Left hindlimb (tissue), 1 donor: Measurements from ENCODE around the gene PRKAR2B.

Experiments
- DNase-seq: peaks from one replicate; pipeline ENCODE4 v3.0.0-alpha.2; 2018

Gene PRKAR2B

GRCh38 chr7:107164092-107164491 is 119.6 kb downstream of the PRKAR2B start:
- no peak for DNase-seq

- DNase-seq: no peak
These were observed 120.8 kb downstream of the PRKAR2B start for GRCh38 chr7:107165341-107165740.

DNA sequence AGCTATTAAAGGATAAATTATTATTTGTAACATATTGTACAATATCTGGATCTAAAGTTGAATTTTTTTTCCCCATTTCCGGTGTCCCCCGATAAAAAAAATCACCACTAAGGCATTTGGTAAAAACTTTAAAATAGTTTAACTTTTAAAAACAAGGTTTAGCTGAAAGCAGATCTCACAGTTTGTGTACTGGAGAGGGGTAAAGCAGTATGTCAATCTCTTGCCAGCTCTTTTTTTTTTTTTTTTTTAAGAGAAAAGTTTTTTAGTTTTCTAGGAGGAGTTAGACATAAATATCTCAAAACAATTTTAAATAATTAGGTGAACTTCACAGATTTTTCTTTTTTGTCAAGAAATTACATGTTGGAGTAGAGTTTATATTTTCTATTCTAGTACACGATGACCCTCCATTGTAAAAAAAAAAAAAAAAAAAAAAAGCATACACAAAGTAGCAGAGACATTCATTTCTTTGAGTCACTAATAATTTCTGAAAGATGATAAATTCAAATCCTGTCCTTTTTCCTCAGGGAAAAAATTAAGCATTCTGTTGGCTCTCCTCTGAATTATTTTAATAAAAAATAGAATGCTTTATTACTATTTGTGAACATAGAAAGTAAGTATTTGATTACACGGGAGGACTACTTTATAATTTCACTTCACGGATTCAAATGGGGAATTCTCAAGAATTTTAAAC is 122.4 kb downstream of the PRKAR2B start:
- no peak for DNase-seq

GRCh38 chr7:107167483-107168232 is 123.2 kb downstream of the PRKAR2B start:
- peak; percentile 33 for DNase-seq

DNA sequence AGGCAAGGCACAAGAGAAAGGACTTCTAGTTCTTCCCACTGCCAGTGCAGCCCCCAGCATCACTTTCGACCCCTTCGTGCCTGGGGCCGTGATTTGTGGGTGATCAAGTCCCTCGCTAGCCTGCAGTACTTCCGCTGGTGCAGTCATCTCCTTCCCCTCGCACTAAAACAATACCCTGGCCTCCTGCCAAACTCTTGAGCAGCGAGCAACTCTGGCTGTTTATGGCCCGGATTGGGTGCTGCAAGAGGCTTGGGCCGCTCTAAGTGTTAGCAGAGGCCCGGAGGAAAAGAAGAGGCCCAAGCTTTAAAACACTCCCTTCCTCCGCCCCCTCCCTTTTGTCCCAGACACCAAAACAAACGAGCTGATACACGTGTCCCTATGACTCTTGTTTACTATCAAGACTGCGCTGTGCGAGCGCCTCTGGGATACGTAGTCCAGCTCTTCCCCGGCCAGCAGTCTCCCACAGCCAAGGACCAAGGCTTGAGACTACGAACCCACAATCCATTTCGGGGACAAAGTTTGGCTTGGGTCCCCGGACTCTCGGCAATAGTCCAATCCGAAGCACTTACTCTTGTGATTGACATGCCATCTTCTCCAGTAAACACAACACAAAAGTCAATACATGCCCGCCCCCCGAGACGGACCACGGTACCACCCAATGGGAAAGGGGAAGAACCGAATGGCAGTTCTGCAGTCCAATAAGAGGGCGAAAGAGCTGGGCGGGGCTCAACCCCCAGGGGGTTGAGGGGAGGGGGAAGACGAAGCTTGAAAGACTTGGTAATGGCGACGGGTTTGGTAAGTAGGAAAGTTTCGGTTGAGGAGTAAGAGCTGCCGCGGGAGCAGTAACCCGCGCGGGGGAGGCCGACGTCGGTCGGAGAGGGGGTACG is 124.0 kb downstream of the PRKAR2B start, which contains the start of gene HBP1:
HBP1 (plus strand) TSS at position 771 of the 887 bp plus-strand sequence. CDS start 10,891 bp downstream, outside the sequence.
- peak; percentile 100 for DNase-seq

GRCh38 chr7:107169120-107170050 is 124.9 kb downstream of the PRKAR2B start:
- peak; percentile 97 for DNase-seq

GRCh38 chr7:107170051-107170915 is 125.8 kb downstream of the PRKAR2B start:
- DNase-seq: no peak

- no peak for DNase-seq
These were observed 127.0 kb downstream of the PRKAR2B start for GRCh38 chr7:107171496-107171895.

GRCh38 chr7:107172276-107173032 is 127.9 kb downstream of the PRKAR2B start:
- DNase-seq: no peak

DNA sequence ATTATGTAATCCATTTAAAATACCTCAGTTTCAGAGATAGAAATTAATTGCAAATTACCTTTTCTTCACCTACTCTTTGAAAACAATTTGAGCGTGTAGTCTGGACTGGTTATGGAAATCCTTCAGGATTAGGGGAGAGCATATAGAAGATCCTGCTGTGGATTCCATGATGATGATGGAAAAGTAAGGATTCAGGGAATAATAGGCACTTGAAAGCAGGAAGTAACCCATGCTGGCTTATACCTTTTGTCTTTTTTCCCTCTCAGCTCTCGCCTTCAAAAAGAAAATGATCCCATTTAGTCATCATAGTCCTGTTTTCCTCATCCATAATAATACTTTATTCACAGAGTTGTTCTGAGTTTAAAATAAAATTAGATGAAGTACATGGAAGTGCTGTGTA is 128.7 kb downstream of the PRKAR2B start:
- no peak for DNase-seq

- no peak for DNase-seq
These were observed 129.3 kb downstream of the PRKAR2B start for GRCh38 chr7:107173691-107174406.

DNA sequence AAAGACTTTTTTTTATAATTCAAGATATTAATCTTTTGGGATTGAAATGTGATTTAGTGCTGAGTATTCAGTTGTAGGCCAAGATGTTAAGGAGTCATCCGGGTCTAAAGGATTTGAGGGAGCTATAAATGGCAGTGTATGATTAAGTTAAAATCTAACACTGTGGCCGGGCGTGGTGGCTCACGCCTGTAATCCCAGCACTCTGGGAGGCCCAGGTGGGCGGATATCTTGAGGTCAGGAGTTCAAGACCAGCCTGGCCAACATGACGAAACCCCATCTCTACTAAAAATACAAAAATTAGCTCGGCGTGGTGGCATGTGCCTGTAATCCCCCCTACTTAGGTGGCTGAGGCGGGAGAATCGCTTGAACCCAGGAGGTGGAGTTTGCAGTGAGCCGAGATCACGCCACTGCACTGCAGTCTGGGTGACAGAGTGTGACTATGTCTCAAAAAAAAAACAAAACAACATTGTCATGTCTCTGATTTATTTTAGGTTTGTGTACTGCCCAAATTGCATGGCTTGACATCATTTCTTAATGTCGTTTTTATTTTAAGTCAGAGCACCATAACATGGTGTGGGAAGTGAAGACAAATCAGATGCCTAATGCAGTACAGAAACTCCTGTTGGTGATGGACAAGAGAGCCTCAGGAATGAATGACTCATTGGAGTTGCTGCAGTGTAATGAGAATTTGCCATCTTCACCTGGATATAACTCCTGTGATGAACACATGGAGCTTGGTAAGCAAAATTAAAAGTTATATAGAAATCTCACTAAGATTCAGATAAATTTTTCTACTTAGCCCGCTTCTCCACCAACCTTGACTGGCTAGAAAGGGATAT is 135.0 kb downstream of the PRKAR2B start:
- DNase-seq: peak; percentile 32

GRCh38 chr7:107180378-107180777 is 135.9 kb downstream of the PRKAR2B start:
- DNase-seq: peak; percentile 38

GRCh38 chr7:107181172-107181571 is 136.7 kb downstream of the PRKAR2B start:
- no peak for DNase-seq

- DNase-seq: no peak
These were observed 141.2 kb downstream of the PRKAR2B start for GRCh38 chr7:107185716-107186115.

- DNase-seq: no peak
These were observed 141.7 kb downstream of the PRKAR2B start for GRCh38 chr7:107186240-107186639.

GRCh38 chr7:107187774-107188173 is 143.3 kb downstream of the PRKAR2B start:
- no peak for DNase-seq

- no peak for DNase-seq
These were observed 145.6 kb downstream of the PRKAR2B start for GRCh38 chr7:107190090-107190489.

GRCh38 chr7:107194052-107194451 is 149.5 kb downstream of the PRKAR2B start:
- DNase-seq: no peak
